GM18907 (cell line): ENCODE data around the gene TGFBR3.
"Not testable (repeated sequence)": the region's sequence is repeated elsewhere in the genome, so short reads cannot be mapped to it uniquely, and the experiment has no call there.

Experiments
- ATAC-seq: cut with Tn5 transposase; IDR thresholded peaks from one replicate; pipeline ENCODE4 v1.9.1; 2021; ENCODE audit warnings: mild to moderate bottlenecking, moderate library complexity; ENCODE audit not compliant: unreplicated experiment

The TGFBR3 gene

DNA sequence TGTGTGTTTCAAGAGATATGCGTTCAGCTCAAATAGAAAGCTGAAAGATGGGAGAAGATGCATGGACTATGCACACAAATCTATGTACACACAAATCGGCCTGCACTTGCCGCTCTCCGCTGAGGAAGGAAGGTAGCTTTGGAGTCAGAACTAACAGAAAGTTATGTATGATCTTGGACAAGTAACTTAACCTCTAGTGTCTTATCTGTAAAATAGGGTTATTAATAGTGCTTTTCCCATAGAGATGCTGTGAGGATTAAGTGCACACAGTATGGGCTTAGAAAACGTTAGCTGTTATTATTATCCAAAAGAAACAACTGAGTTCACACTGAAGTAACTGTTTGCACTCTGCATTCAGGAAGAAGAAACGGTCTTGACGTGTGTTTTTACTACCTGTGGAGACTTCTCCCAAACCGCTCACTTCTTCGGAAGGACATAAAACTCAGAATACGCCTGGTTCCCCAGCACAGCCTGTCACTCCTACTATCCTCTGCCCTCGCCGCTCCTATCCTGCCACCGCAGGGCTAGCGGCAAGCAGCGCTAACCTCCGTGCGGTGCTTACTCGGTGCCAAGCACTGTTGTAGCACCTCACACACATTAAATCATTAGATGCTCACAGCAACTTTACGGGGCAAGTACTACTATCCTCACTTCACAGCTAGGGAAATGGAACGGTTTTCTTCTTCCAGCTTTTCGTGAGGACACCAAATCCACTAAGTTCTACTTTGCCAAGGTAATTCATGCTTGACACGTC lies 1.3 kb downstream of the TGFBR3 start:
- no peak for ATAC-seq

DNA sequence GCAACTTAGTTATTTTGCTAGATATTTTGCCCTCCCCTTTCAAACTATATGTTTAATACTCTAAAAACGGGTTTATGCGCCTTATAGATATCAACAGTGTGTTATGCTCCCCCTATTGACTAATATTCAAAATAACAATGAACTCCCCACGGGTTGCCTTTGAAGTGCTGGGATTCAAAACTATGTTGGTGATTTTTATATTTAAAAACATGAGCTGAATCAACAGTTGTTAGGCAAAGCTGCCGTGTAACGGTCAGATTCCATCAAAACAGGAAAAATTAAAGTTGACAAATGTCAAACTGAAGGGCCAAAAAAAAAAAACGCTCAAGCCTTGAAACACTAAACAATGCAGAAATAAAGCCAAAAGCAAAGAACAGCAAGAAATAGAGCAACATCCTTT lies 2.5 kb downstream of the TGFBR3 start:
- ATAC-seq = no peak

DNA sequence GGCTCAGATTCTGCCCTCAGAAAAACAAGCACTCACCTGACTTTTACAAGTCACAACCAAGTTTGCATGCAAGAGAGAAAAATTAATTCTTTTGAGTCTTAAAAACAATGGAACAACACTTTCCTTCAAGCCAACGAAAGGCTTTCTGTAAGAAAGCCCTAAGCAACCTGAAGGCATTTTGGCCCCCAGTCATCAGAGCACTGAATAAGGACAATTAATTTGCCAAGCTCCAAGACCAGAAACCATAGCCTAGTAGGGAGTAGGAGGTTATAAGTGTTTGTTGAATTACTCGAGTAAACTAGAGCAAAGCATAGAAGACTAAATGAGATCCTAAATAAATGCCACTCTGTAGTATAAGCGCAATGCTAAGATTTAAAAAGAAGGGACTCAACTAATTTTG lies 4.7 kb downstream of the TGFBR3 start:
- no peak for ATAC-seq

DNA sequence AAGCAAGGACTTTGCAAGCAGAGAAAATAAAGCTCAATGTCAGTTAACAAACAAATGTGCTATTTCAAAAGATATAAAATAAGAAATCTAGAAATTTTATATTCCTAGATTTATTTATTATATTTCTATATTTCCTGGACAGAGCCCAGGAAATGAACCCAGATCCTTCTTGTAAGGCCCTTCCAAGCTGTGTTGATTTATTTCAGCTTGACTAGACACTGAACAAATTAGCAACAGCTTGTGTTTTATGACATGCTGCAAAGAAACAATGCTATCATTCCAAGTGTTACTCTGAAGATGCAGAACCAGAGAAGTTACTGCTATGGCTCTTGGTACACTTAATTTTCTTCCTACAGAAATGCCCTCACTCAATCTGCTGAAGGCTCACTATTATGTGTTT lies 6.2 kb downstream of the TGFBR3 start:
- ATAC-seq = no peak

DNA sequence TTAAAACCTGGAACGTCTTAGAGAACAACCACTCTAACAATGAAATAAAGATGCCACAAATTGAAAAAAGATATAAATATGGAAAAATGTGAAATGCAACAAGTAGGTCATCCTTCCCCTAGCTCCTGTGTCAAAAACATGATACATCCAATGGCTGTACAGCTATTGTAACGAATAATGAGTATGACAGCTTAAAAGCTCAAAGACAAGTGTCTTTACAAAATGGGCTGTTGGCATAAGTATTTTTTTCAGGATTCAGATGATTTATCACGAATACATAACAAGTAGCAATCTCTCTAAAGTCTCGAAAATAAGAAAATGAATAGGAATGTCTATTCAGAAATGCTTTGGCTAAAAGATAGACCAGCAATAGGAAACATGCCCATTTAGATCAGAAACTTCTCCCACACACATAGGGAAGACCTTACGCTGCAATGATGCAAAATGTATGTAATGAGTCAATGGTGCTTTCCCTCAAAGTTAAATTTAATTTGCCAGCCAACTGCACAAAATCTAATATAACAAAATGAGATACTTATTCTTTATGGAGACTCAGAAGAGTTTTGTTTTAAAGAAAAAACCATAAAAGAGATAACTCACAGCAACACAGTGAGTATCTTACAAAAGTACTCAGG lies 8.3 kb downstream of the TGFBR3 start:
- ATAC-seq = no peak

DNA sequence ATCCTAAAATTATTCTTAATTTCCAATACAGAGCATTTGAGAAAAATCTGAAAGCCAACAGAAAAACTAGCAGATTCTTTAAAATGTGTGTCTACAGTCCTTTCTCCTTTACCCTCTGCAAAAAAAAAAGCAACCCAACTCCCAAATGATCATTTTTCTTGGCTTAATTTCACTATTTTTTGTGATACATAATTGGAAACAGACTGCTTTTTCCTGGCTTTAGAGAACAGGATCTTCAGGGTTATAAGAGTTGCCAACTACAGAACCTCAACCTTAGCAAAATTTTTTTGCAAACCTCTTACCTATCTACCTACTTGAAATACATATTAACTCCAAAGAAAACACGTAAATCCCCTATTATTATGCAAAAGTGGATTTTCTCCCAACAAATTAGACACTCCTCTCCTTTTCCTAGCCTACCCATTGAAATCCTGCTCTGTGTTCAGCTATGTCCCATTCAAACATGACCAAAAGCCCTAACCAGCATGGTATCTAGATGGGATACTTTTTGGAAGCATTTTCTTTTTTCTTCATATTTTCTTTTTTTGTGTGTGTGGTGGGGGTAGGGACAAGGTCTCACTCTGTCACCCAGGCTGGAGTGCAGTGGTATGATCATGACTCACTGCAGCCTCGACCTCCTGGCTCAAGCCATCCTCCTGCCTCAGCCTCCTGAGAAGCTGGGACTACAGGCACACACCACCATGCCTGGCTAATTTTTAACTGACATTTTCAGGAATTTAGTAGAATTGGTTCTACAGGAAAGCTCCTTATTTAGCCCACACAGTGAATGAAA lies 9.0 kb downstream of the TGFBR3 start:
- ATAC-seq = no peak

DNA sequence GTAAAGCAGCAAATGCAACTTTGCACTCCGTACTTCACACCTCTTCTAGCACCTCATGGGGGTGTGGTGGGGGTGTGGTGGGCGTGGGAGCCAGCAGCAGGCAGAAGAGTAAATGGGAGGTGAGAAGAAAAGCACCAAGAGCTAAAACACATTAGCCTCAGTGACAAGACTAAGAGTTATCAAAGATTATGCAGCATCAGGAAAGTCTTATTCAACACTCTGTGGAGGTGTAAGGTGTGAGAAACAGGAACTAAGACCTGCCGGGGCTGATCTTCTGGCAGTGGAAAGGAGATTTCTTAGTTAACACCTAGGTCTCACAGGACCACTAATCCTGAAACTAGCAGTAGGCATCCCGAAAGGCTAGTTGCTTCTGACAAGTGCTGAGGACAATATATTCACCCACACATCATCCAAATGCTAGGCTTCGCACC lies 9.9 kb downstream of the TGFBR3 start:
- ATAC-seq = peak; percentile 92

DNA sequence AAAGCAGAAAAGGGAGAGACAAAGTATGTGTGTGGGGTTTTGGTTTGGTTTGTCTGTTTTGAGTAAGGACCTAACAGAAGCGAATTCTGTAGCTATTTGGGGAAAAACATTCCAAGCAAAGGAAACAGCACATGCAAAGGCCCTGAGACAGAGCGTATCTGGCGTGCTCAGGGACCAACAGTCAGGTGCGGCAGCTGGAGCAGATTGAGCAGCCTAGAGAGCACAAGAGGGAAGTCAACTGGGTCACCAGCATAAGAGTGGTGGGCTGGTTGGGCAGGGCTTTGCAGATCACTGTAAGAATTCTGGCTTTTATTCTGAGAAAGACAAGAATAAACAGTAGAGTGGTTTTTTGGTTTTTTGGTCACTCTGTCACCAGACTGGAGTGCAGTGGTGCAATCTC lies 11.8 kb downstream of the TGFBR3 start:
- no peak for ATAC-seq

DNA sequence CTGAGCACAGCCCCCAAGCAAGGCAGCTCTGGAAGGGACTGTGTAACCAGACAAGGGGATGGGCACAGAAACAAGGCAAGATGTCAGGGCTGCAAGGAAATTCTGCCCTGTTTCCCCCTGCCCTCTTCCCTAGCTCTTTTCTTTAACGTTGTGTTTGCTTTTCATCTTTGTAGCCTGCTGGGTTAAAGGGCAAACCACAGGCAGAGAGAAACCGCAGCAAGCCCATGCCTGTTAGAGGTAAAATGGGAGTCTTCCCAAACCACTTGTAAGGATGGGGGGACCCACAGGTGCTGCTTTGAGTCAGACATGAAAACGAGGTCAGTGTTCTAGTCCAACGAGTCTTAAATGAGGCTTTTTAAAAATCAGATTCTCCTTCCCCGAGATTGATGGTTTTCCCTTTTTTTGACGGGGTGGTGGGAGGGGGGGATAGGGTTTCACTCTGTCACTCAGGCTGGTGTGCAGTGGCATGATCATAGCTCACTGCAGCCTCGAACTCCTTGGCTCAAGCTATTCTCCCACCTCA lies 13.3 kb downstream of the TGFBR3 start:
- ATAC-seq = no peak

DNA sequence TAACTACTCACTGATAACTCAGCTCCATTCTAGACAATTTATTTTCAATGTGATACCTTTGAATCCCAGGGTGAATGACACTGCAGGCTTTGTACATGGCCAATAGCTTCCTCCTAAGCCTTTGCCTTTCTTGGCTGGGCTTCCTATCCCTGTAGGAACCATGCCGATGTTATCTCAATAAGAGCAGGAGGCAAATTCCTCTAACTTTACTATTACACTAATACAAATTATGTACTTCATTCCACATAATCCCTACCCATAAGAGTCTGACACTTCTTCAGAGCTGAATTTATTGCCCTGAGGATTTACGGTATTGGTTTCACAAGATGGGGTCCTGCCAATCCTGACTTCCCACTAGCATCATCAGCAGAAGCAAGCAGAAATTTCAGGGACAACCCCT lies 14.0 kb downstream of the TGFBR3 start:
- no peak for ATAC-seq

DNA sequence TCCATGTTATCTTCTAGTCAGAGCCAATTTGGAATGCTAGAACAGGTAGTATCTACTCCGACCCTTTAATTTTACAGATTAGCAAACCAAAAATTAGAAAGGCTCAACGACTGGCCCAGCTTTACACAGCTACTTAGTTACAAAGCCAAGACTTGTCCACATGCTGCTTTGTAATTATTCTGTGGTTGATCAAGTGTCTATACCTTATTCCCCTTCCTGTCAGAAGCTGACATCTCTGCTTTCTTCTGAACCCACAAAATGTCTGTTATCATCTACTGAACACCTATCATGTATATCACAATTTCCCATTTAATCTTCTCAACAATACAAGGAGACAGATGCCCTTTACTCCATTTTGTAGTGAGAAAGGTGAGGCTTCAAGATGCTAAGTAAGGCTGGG lies 15.6 kb downstream of the TGFBR3 start:
- ATAC-seq = no peak

DNA sequence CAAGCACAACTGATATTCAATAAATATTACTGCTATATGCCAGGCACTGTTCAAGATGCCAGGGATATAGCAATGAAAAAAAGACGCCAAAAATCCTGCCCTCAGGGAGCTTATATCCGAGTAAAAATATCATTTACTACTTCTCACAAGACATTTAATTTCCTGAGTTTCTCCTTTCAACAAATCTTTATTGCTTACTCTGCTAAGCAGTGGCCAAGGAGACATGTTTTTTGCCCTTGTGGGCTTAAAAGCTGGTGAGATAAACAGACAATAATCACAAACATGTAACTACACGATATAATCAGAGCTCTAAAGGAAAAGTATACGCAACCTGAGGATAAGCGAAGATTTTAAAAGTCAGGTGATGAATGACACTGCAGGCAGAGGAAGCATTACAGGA lies 19.5 kb downstream of the TGFBR3 start:
- no peak for ATAC-seq

DNA sequence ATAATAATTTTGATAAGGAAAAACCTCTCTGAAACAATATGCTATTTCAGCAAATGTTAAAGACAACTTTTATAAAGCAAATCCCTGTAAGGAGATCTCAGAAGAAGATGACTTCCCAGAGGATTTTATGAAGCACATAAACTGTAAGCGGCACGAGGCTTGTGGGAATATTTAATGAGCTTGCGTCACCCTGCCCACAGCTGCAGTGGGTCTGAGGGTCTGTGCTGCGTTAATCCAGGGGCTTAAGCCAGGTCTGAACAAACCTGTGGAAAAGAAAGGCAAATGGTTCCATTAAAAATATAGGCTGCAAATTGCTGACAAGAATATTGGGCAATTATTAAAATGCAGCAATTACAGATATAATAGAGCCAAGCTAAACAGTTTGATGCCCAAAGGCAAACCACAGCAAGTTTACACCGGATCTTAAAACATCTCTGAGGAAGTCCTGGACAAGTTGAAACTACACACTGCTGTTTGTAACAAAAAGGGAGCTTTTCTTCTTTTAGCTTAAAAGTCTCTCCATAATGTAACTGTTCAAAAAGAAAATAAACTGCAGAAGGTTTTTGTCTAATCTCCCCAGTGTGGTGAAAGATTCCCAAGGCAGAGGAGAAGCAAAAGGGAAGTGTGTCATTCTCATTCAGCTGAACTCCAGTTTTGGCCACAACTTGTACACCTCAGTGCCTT lies 21.8 kb downstream of the TGFBR3 start:
- ATAC-seq = no peak

DNA sequence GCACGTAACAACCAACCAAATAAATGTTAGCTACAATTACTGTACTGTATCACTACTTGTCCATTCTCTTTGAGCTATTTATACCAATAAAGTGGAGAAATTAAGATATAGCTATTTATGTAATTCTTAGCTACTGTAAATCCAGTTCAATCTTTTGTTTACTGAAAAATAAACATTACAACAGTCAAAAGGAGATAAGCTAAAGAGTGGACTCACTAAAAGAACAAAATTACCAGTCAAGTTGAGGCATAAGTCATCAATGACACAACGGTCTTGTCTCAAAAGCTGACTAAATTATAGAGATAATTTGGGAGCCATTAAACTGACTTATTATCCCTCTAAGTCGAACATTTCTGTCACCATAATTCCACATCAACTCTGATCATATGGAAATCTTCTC lies 22.5 kb downstream of the TGFBR3 start:
- ATAC-seq = no peak

DNA sequence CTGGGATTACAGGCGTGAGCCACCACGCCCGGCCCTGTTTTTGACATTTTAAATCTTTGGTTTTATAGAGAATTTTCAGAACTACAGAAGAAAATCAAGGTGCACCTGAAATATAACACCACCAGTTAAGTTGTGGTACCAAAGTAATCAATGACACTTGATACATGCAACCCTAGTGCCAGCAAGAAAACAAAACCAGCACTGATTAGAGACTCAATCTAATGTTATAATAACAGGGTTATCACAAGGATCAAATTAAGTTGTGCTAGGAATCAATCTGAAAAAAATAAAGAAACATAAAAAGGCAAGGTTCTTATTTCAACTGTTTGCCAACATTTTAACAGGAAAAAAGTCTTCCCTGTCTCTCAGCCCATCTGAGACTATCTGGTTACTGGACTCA lies 23.8 kb downstream of the TGFBR3 start:
- ATAC-seq = no peak

DNA sequence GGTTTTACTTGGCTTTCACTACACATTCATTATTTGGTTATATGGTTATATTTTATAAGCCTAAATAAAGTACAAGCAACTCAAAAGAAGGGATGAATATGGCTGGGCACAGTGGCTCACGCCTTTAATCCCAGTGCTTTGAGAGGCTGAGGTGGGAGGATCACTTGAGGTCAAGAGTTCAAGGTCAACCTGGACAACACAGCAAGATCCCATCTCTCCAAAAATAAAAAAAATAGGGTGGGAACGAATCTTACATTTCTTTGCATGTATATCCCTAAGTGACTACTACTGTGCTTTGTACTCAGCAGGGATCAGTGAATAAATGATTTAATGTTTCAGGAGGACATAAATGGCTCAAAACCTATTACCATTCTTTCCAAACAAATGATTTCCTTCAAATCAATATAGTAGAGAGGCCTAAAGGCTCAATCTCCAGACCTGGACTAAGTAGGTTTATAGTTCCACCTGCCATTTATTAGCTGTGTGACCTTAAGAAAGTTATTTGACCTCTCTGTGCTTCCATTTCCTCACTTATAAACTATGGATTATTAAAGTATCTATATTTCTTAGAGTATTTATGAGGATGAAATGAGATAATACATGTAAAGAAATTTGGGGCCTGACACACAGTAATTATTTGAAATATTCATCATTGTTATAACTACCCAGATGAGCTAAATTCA lies 28.3 kb downstream of the TGFBR3 start:
- no peak for ATAC-seq

DNA sequence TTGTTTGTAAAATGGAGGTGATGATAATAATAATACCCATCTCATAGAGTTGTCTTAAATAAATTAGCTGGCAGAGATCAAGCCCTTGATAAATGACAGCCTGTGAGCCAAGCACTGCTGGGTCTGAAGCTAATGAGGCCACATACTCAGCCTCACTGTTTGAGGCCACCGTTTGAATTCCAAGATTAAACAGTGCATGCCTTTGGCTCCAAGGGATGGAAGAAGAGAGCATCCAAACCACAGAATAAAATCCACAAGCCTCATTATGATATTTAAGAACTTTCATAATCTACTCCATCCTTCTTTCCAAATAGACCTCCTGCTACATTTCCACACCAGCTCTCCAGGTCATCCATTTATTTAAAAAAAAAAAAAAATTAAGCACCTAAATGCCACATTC lies 29.0 kb downstream of the TGFBR3 start:
- no peak for ATAC-seq

DNA sequence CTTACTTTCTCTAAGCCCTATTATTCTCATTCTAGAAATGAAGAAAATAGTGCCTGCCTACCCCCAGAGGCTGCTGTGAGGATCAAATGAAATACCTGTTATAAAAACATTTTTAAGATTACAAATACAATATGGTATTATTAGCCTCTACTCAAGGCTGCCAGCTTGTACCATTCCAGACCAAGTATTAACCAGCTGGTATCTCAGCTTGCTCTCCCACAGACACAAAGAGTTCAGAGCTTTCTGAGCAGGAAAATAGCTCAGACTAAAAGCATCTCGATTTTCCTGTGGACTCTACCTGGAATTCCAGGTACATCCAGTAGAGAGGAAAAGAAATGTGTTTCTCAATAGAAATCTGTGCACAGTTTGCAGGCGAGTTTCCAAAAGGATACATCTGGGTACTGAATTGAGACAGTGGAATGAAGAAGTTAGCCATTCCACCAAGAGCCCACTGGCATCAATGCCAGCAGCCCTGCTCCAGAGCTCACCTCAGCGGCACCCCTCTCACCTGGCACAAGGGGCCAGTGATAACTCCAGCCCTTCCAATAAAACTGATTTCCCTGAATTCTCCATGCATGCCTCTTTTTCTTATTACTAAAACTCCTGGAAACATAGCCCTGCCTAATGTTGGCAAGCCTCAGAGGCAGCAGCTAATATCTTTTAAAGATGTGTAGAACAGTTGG lies 31.0 kb downstream of the TGFBR3 start:
- ATAC-seq = no peak

DNA sequence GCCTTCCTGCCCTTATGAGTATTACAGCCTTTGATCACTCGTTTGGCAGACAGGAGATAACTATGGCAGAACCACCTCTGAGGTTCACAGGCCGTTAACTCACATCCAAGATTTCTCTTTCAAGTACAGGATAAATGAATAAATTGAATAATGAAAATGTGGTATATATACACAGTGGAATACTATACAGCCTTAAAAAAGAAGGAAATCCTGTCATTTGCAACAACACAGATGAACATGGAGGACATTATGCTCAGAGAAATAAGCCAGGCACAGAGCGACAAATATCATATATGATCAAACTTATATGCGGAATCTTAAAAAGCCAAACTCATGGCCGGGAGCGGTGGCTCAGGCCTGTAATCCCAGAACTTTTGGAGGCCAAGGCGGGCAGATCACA lies 32.6 kb downstream of the TGFBR3 start:
- ATAC-seq = no peak

DNA sequence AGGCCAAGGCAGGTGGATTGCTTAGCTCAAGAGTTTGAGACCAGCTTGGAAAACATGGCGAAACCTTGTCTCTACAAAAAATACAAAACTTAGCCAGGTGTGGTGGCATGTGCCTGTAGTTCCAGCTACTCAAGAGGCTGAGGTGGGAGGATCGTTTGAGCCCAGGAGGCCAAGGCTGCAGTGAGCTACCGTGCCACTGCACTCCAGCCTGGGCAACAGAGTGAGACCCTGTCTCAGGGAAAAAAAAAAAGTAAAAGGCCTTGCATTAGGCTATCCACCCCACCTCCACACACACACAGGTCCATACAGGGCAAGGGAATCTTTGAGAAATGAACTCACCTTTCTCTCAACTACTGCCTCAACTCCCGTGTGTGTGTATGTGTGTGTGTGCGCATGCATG lies 33.9 kb downstream of the TGFBR3 start:
- not testable (repeated sequence) for ATAC-seq
